ENCODE results near the gene GPR137B.
A peak's percentile ranks its signal among the peaks of the same experiment; 100 is the strongest.

The GPR137B gene

DNA sequence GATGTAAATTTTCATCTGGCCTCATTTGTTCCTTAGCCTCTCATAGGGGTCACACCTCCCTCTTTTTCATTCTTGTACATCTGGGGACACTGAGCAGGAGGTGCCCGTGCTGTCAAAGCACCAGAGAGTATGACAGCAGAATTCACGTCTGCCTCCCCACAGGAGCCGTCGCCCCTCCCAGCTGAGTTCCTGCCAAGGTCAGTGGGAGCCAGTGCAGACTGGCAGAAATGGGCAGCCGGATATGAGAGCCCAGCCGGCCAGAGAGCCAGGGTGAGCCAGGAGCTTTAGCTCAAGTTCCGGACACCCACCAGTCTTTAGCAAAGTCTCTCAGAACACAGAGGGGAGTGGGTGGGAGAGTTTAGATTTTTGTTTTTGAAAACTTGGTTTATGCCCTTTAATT is 21.9 kb downstream of the GPR137B start:
- TF ChIP-seq, protein P1, sequence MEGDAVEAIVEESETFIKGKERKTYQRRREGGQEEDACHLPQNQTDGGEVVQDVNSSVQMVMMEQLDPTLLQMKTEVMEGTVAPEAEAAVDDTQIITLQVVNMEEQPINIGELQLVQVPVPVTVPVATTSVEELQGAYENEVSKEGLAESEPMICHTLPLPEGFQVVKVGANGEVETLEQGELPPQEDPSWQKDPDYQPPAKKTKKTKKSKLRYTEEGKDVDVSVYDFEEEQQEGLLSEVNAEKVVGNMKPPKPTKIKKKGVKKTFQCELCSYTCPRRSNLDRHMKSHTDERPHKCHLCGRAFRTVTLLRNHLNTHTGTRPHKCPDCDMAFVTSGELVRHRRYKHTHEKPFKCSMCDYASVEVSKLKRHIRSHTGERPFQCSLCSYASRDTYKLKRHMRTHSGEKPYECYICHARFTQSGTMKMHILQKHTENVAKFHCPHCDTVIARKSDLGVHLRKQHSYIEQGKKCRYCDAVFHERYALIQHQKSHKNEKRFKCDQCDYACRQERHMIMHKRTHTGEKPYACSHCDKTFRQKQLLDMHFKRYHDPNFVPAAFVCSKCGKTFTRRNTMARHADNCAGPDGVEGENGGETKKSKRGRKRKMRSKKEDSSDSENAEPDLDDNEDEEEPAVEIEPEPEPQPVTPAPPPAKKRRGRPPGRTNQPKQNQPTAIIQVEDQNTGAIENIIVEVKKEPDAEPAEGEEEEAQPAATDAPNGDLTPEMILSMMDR (IDR thresholded peaks at IDR 0.05): no peak

GRCh38 chr1:236165238-236165981 is 23.1 kb downstream of the GPR137B start:
- TF ChIP-seq, protein P1 (IDR thresholded peaks at IDR 0.05): no peak

GRCh38 chr1:236166041-236166440 is 23.7 kb downstream of the GPR137B start:
- TF ChIP-seq, protein P1 (IDR thresholded peaks at IDR 0.05): no peak

GRCh38 chr1:236167154-236167553 is 24.8 kb downstream of the GPR137B start:
- TF ChIP-seq, protein P1 (IDR thresholded peaks at IDR 0.05): no peak

GRCh38 chr1:236167578-236167977 is 25.2 kb downstream of the GPR137B start:
- TF ChIP-seq, protein P1 (IDR thresholded peaks at IDR 0.05): no peak

- TF ChIP-seq, protein P1 (IDR thresholded peaks at IDR 0.05): peak; percentile 28; the same call in 1 of the 2 replicates
Observed at GRCh38 chr1:236168716-236169429, 26.5 kb downstream of the GPR137B start.

GRCh38 chr1:236172041-236172579 is 29.8 kb downstream of the GPR137B start:
- TF ChIP-seq, protein P1 (IDR thresholded peaks at IDR 0.05): no peak

Measured in LNCAP (cell line).